ENCODE data around the gene LRRC26. TPM values are rescaled to one million over a fixed set of nuclear protein-coding genes. Genes with fewer than 3 reads are reported as not detected.

LRRC26 gene
- total RNA-seq, 1 donor from 2014 or later: not detected

DNA sequence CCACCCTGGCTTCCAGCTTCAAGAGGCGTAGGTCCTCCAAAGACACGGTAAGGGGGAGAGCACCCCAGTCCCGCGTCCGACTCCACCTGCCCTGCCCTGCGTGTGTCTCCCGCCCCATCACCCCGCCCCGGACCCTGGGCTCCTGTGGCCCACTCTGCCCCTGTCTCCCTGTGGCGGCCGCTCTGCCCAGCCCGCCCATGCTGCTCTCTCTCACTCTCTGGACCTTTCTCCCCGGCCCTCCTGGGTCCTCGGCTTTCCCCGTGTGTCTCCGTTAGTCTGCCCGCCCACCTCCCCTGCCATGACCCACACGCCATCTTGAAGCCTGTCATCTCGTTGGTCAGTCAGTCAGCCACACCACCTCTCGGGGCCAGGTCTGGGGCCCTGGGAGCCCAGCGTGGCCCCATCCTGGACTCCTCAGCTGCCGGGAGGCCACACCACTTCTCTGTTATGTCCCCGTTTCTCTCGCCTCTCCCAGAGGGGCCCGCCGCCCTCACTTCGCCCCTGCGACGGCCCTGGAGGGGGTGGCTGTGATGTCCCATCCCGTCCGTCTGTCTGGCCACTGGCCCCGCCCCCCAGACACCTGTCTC is 4.5 kb downstream of the LRRC26 start:
- TF ChIP-seq, protein P1, sequence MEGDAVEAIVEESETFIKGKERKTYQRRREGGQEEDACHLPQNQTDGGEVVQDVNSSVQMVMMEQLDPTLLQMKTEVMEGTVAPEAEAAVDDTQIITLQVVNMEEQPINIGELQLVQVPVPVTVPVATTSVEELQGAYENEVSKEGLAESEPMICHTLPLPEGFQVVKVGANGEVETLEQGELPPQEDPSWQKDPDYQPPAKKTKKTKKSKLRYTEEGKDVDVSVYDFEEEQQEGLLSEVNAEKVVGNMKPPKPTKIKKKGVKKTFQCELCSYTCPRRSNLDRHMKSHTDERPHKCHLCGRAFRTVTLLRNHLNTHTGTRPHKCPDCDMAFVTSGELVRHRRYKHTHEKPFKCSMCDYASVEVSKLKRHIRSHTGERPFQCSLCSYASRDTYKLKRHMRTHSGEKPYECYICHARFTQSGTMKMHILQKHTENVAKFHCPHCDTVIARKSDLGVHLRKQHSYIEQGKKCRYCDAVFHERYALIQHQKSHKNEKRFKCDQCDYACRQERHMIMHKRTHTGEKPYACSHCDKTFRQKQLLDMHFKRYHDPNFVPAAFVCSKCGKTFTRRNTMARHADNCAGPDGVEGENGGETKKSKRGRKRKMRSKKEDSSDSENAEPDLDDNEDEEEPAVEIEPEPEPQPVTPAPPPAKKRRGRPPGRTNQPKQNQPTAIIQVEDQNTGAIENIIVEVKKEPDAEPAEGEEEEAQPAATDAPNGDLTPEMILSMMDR (IDR thresholded peaks at IDR 0.05; ENCODE audit: unreplicated experiment): no peak
- H3K4me1 Mint-ChIP-seq: peaks cover 7% of the 10 kb centered on the region
- no peaks in the 10 kb centered on the region for H3K9me3 Mint-ChIP-seq

DNA sequence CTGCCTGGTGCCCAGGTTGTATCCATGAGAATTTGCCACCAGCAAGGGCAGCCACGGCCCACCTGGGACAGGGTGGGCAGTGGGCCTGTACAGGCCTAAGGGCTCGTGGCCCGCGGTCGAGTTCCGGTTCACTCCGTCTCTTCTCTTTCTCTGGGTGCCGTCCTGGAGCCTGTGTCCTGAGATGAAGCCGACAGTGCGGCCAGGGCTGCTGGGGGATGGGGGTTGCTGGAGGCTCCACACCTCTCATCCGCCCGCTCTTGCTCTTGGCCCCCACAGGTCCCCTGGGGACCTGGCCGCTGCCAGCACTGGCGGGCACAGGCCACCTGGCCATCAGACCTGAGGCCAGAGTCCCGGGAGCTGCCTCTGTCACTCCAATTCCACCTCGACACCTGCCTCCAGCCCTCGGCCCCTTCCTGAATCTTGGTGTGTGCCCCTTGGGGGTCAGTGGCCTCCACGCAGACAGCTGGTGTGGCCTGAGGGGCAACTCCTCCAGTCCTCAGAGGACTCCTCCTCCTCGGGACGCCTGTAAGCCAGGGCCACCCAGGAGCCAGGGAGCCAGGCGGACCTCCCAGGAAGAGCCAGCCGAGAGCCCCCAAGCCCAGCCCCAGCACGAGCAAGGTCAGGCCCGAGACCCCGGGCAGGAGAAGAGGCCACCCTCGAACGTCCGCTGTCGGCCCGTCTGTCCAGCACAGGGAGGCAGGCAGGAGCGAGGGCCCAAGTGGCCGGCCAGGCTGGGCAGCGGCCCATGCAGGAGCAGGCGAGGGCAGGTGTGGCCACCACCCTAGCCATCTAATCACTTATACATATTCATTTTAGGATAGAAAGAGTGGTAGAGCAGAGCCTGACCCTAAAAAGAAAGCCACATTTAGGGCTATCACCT is 5.2 kb downstream of the LRRC26 start:
- DNase-seq (ENCODE audit: low spot score in 2 of 2, unreplicated experiment in 2 of 2): no peak
- Mint-ChIP-seq H3K27ac (no peak overlapping the region), H3K4me3 (no peak overlapping the region), H3K27me3 (ENCODE audit: low read depth) (peaks cover 83% of the 10 kb centered on the region), H3K9me3 (no peaks in the 10 kb centered on the region), H3K36me3 (no peaks in the 10 kb centered on the region), H3K4me1 (peaks cover 7% of the 10 kb centered on the region)
- TF ChIP-seq, protein P1 (IDR thresholded peaks at IDR 0.05; ENCODE audit: unreplicated experiment): no peak

More for the DNA sequence above, 4.5 kb downstream of the LRRC26 start:
- Mint-ChIP-seq H3K36me3 (no peaks in the 10 kb centered on the region), H3K4me3 (no peak overlapping the region), H3K27me3 (ENCODE audit: low read depth) (peaks cover 81% of the 10 kb centered on the region), H3K27ac (no peak overlapping the region)
- DNase-seq (ENCODE audit: low spot score in 2 of 2, unreplicated experiment in 2 of 2): no peak

DNA sequence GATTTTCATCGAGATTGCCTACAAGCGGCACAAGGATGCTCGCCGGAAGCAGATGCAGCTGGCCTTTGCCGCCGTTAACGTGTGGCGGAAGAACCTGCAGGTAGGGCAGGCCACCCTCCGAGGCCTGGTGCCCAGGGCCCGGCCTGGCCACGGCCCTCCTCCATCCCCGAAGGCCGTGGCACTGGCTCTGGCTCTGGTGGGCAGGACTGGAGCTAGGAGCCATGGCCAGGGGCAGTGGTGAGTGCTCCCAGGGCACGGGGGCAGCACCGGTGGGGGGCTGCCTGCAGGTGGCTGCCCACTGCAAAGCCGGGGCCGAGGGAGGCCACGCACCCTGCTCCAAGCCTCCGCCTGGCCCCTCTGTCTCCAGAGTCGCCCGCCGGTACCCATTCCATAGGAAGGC is 6.0 kb downstream of the LRRC26 start:
- Mint-ChIP-seq H3K4me1 (peaks cover 5% of the 10 kb centered on the region), H3K27ac (no peak overlapping the region), H3K9me3 (no peaks in the 10 kb centered on the region), H3K4me3 (no peak overlapping the region), H3K36me3 (no peaks in the 10 kb centered on the region), H3K27me3 (ENCODE audit: low read depth) (peaks cover 86% of the 10 kb centered on the region)
- no peak for DNase-seq (ENCODE audit: low spot score in 2 of 2, unreplicated experiment in 2 of 2)
- TF ChIP-seq, protein P1 (IDR thresholded peaks at IDR 0.05; ENCODE audit: unreplicated experiment): no peak

DNA sequence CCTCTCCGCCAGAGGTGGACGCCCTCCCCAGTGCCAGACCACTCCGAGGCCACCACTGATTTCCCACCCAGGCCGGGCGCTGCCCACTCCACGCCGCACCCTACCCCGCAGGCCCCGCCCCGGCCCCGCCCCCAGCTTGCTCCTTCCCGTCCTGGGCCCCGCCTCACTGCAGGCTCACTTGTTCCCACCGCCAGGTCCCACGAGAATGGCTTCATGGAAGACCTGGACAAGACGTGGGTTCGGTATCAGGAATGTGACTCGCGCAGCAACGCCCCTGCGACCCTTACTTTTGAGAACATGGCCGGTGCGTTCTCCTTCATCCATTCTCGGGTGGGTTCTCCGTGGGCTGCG is 6.5 kb downstream of the LRRC26 start:
- TF ChIP-seq, protein P1 (IDR thresholded peaks at IDR 0.05; ENCODE audit: unreplicated experiment): no peak
- H3K4me3 Mint-ChIP-seq: peak overlapping the region; percentile 52
- DNase-seq (ENCODE audit: low spot score in 2 of 2, unreplicated experiment in 2 of 2): no peak
- H3K36me3 Mint-ChIP-seq: no peaks in the 10 kb centered on the region
- peaks cover 88% of the 10 kb centered on the region for H3K27me3 Mint-ChIP-seq (ENCODE audit: low read depth)
- H3K4me1 Mint-ChIP-seq: peaks cover 5% of the 10 kb centered on the region
- no peaks in the 10 kb centered on the region for H3K9me3 Mint-ChIP-seq
- no peak overlapping the region for H3K27ac Mint-ChIP-seq

DNA sequence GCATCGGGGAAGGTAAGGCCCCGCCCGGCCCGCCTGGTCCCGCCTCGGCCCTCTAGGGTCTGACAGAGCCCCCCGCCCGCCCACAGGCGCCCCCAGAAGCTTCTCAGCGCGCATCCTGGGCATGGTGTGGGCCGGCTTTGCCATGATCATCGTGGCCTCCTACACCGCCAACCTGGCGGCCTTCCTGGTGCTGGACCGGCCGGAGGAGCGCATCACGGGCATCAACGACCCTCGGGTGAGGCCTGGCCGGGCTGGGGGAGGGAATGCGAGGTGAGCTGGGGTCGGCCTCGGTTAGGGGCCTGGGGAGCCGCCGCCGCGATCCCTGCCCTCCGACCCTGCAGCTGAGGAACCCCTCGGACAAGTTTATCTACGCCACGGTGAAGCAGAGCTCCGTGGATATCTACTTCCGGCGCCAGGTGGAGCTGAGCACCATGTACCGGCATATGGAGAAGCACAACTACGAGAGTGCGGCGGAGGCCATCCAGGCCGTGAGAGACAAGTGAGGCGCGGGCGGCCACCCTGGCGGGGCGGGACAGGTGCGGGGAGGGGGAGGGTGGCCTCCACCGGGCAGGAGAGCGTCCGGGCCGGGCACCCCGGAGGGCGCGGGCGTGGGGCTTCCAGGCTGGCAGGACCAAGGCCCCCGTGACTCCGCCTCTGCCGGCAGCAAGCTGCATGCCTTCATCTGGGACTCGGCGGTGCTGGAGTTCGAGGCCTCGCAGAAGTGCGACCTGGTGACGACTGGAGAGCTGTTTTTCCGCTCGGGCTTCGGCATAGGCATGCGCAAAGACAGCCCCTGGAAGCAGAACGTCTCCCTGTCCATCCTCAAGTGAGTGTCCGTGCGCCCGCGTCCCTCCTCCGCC is 7.1 kb downstream of the LRRC26 start:
- H3K36me3 Mint-ChIP-seq: no peaks in the 10 kb centered on the region
- H3K4me3 Mint-ChIP-seq: peak overlapping the region; percentile 52
- TF ChIP-seq, protein P1 (IDR thresholded peaks at IDR 0.05; ENCODE audit: unreplicated experiment): no peak
- H3K4me1 Mint-ChIP-seq: peaks cover 5% of the 10 kb centered on the region
- DNase-seq (ENCODE audit: low spot score in 2 of 2, unreplicated experiment in 2 of 2): peak in 1 of 2 experiments; percentile 53
- no peaks in the 10 kb centered on the region for H3K9me3 Mint-ChIP-seq
- H3K27me3 Mint-ChIP-seq (ENCODE audit: low read depth): peaks cover 90% of the 10 kb centered on the region
- no peak overlapping the region for H3K27ac Mint-ChIP-seq
